ENCODE results near the gene CDC14C. TPM values are rescaled to one million over a fixed set of nuclear protein-coding genes. Genes with fewer than 3 reads are reported as not detected.
"Not testable (repeated sequence)": the region's sequence is repeated elsewhere in the genome, so short reads cannot be mapped to it uniquely, and the experiment has no call there.

The CDC14C gene
- total RNA-seq, 3 donors from 2014 or later, result not detected

DNA sequence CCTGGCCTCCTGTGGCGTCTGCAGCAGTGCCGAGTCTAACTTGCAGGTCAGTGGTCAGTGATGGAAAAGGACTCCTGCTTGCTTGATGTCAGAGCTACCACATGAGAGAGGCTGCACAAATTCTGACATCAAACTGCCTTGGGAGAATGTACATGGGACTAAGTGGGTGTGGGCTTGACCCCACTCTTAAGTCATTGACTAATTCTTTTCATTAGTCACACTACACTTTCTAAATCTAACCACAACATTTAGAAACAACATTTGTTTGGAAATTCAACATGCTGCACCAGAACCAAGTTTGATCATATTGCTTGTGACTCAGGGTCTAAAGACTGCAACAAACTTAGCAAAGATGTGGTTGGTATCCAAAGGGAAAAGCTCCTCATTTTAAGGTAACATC is 24.4 kb upstream of the CDC14C start:
- H3K4me3 ChIP-seq, result no peak overlapping the region
- H3K4me1 ChIP-seq, result no peaks in the 10 kb centered on the region
- no peak overlapping the region for H3K27ac ChIP-seq
- peaks cover 0 to 3% of the 10 kb centered on the region in 2 donors for H3K9me3 ChIP-seq
- intact Hi-C loops (cut with DNase I; ENCODE audit: low total_unique reads), result no loop called here
- H3K27me3 ChIP-seq, result no peaks in the 10 kb centered on the region
- no peak for DNase-seq (ENCODE audit: low spot score in 2 of 2)
- H3K36me3 ChIP-seq, result no peaks in the 10 kb centered on the region
- TF ChIP-seq POLR2AphosphoS5 (IDR thresholded peaks at IDR 0.05), result no peak
- no peak for TF ChIP-seq POLR2A (IDR thresholded peaks at IDR 0.05)
- TF ChIP-seq, protein P1, sequence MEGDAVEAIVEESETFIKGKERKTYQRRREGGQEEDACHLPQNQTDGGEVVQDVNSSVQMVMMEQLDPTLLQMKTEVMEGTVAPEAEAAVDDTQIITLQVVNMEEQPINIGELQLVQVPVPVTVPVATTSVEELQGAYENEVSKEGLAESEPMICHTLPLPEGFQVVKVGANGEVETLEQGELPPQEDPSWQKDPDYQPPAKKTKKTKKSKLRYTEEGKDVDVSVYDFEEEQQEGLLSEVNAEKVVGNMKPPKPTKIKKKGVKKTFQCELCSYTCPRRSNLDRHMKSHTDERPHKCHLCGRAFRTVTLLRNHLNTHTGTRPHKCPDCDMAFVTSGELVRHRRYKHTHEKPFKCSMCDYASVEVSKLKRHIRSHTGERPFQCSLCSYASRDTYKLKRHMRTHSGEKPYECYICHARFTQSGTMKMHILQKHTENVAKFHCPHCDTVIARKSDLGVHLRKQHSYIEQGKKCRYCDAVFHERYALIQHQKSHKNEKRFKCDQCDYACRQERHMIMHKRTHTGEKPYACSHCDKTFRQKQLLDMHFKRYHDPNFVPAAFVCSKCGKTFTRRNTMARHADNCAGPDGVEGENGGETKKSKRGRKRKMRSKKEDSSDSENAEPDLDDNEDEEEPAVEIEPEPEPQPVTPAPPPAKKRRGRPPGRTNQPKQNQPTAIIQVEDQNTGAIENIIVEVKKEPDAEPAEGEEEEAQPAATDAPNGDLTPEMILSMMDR (IDR thresholded peaks at IDR 0.05), result no peak

DNA sequence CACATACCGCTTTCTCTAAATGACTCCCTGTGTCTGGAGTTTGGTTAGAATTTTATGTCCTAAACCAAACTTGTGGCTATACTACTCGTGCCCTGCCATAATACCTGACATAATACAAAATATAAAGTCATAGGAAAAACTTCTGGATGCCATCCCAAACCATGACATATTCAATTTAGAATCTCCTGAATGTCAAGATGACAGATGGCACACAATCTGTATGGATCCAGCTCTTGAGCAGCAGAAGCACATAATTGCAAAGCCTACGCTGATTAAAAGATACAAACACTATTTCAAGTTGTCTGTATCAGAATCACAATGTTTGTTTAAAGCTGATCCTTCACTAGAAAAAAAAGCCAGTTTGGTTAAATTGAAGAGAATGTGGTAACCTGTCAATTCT is 22.4 kb upstream of the CDC14C start:
- Histone ChIP-seq H3K4me3 (no peak overlapping the region), H3K27me3 (no peaks in the 10 kb centered on the region), H3K36me3 (no peaks in the 10 kb centered on the region), H3K27ac (no peak overlapping the region), H3K4me1 (no peaks in the 10 kb centered on the region), H3K9me3 (no peaks in the 10 kb centered on the region)
- DNase-seq (ENCODE audit: low spot score in 2 of 2), result no peak
- intact Hi-C loops (cut with DNase I; ENCODE audit: low total_unique reads), result no loop called here
- TF ChIP-seq POLR2AphosphoS5 (IDR thresholded peaks at IDR 0.05), result no peak
- TF ChIP-seq, protein P1 (IDR thresholded peaks at IDR 0.05), result no peak
- TF ChIP-seq POLR2A (IDR thresholded peaks at IDR 0.05), result no peak

DNA sequence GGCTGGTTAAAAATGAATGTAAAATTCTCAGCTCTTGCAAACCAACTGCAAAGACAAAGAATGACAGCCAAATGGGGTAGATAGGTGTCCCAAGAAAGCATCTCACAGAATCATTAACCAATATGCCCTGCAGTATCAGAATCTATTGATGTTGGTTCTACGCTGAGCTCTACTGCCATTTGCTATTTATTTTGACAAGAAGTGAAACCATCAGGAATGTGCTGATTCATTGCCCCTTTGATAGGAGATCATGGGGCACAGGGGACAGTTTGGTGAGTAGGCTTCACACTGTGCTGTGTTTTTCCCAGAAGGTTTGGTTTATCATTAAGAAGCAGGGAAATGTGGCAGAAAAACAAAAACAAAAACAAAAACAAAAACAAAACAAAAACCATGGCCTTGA is 19.4 kb upstream of the CDC14C start:
- no peak overlapping the region for H3K27ac ChIP-seq
- no peak for TF ChIP-seq POLR2AphosphoS5 (IDR thresholded peaks at IDR 0.05)
- TF ChIP-seq, protein P1 (IDR thresholded peaks at IDR 0.05), result no peak
- no peak for TF ChIP-seq POLR2A (IDR thresholded peaks at IDR 0.05)
- H3K4me1 ChIP-seq, result no peaks in the 10 kb centered on the region
- no peaks in the 10 kb centered on the region for H3K27me3 ChIP-seq
- no peaks in the 10 kb centered on the region for H3K36me3 ChIP-seq
- H3K4me3 ChIP-seq, result no peak overlapping the region
- intact Hi-C loops (cut with DNase I; ENCODE audit: low total_unique reads), result no loop called here
- no peak for DNase-seq (ENCODE audit: low spot score in 2 of 2)
- H3K9me3 ChIP-seq, result no peaks in the 10 kb centered on the region

DNA sequence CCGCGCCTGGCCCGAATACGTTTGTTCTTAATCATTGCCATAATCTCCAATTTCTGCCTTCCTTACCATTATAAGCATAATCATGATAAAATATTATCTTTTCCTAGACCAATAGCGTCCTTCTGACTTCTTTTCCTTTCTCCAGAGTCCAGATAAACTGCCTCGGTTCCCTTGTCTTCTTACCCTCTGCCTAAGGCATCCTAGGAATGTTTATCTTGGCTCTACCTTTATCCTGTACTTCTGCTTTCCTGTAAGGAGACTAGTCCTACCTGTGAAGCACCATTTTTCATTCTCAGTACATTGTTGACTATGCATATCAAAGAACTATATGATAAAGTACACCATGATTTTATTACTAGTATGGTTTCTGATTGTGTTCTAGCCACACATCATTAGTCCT is 18.7 kb upstream of the CDC14C start:
- H3K27me3 ChIP-seq; H3K9me3 ChIP-seq; H3K27ac ChIP-seq; DNase-seq (ENCODE audit: low spot score in 2 of 2); H3K36me3 ChIP-seq; H3K4me3 ChIP-seq; H3K4me1 ChIP-seq; intact Hi-C loops (cut with DNase I; ENCODE audit: low total_unique reads): not testable (repeated sequence)

DNA sequence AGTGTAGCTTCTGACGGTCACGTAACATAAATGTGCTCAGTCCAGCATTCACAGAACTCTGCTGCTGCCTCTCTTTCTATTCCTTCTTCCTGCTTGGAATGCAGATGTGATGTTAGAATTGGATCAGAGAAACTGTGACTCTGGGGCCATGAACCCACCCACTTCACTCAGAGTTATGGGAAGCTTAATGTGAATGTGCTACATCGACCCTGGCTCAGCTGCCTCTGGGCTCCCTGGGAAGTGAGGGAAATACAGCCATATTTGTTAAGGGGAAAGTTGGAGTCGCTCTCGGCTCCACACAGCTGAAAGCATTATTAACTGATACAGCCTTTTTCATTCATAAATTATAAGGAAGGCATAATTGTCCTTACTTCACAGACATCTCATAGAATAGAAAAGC is 14.5 kb upstream of the CDC14C start:
- H3K9me3 ChIP-seq; intact Hi-C loops (cut with DNase I; ENCODE audit: low total_unique reads); H3K27ac ChIP-seq; H3K36me3 ChIP-seq; H3K4me1 ChIP-seq; H3K27me3 ChIP-seq; H3K4me3 ChIP-seq; DNase-seq (ENCODE audit: low spot score in 2 of 2): not testable (repeated sequence)

DNA sequence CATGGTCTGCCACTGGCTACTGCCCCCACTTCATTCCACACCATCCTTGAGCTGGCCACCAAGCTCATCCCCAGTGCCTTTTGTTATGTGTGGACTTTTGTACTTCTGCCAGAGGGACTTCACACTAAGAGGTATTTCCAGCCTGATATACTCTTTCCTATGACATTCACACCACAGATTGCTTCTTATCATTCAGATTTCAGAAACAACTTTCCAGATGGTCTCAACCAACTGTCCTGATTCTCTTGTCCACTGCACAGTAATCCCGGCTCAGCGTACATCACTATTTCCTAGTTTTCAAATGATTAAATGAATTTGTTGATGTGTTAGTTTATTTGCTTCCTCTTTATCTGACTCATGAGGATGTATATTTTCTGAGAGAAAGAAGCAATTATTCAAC is 7.1 kb downstream of the CDC14C start:
- H3K27ac ChIP-seq, result no peak overlapping the region
- no peak for DNase-seq (ENCODE audit: low spot score in 2 of 2)
- no peak for TF ChIP-seq POLR2A (IDR thresholded peaks at IDR 0.05)
- TF ChIP-seq, protein P1 (IDR thresholded peaks at IDR 0.05), result no peak
- TF ChIP-seq POLR2AphosphoS5 (IDR thresholded peaks at IDR 0.05), result no peak
- H3K9me3 ChIP-seq, result no peaks in the 10 kb centered on the region
- peaks cover 3% of the 10 kb centered on the region for H3K36me3 ChIP-seq
- no peaks in the 10 kb centered on the region for H3K4me1 ChIP-seq
- H3K27me3 ChIP-seq, result no peaks in the 10 kb centered on the region
- H3K4me3 ChIP-seq, result no peak overlapping the region
- intact Hi-C loops (cut with DNase I; ENCODE audit: low total_unique reads), result no loop called here

Measured in breast epithelium (tissue), 4 donors.